MCF 10A (cell line): ENCODE data around the gene SPIC. TPM values are rescaled to one million over a fixed set of nuclear protein-coding genes. Genes with fewer than 3 reads are reported as not detected.

Experiments
- BruUV-seq: library from RNA; stranded (reverse); fragments of 400-500 nt; replicated peaks from 2 replicates; lab custom pipeline; 2021; lab: Mats Ljungman, UMichigan
- CTCF ChIA-PET: fragments of 300-600 bp; sonication (Branson Sonifier 250); formaldehyde crosslinking; extraction: SDS; loops from one replicate; lab custom pipeline; 2021; ENCODE audit warnings: antibody characterized with exemption, inconsistent platforms; lab: Yijun Ruan, JAX
- POLR2A ChIA-PET: fragments of 300-600, 350-650 bp; sonication (Branson Sonifier 250); formaldehyde crosslinking; extraction: SDS; loops from one replicate; lab custom pipeline; 2020; ENCODE audit warnings: antibody characterized with exemption, inconsistent platforms; lab: Yijun Ruan, JAX
- DNase-seq: peaks from one replicate; pipeline ENCODE4 v3.0.0-alpha.2; 2018; ENCODE audit not compliant: unreplicated experiment
- H3K27ac Mint-ChIP-seq: one replicate; pipeline ENCODE4 v1.8.0; 2022; ENCODE audit warnings: mild to moderate bottlenecking, low read depth, mixed read lengths; ENCODE audit not compliant: unreplicated experiment
- H3K27me3 Mint-ChIP-seq: one replicate; pipeline ENCODE4 v1.8.0; 2022; ENCODE audit warnings: mixed read lengths; ENCODE audit not compliant: insufficient read depth, unreplicated experiment
- H3K36me3 Mint-ChIP-seq: one replicate; pipeline ENCODE4 v1.8.0; 2022; ENCODE audit warnings: mild to moderate bottlenecking, moderate library complexity, mixed read lengths; ENCODE audit not compliant: insufficient read depth, unreplicated experiment
- H3K4me1 Mint-ChIP-seq: one replicate; pipeline ENCODE4 v1.8.0; 2022; ENCODE audit warnings: mixed read lengths; ENCODE audit not compliant: insufficient read depth, unreplicated experiment
- H3K4me3 Mint-ChIP-seq: one replicate; pipeline ENCODE4 v1.8.0; 2022; ENCODE audit warnings: mild to moderate bottlenecking, moderate library complexity, mixed read lengths; ENCODE audit not compliant: unreplicated experiment
- H3K9me3 Mint-ChIP-seq: one replicate; pipeline ENCODE4 v1.8.0; 2022; ENCODE audit warnings: mixed read lengths; ENCODE audit not compliant: unreplicated experiment
- CTCF ChIP-seq: fragments of 200-600 bp; IDR thresholded peaks from one replicate; pipeline ENCODE4 v1.8.0; 2022; ENCODE audit warnings: antibody characterized with exemption, mild to moderate bottlenecking; ENCODE audit not compliant: unreplicated experiment
- intact Hi-C: fragments of 100-400 bp; cut with micrococcal nuclease; formaldehyde crosslinking; loops from 2 replicates; pipeline ENCODE4 v1.14.1; 2022
- total RNA-seq: library from RNA; stranded (reverse); gene quantifications from 2 replicates; pipeline ENCODE4 v1.2.3, GENCODE V29; 2022

SPIC gene
- total RNA-seq, 1 experiment from 2014 or later, result not detected

GRCh38 chr12:101491329-101491728 is 16.2 kb downstream of the SPIC start:
- intact Hi-C loops, result loop anchor here (2.0 kb wide), 1 partner anchor 267 kb away; no protein-coding TSS in a partner anchor
- no peak for DNase-seq
- Mint-ChIP-seq H3K4me3 (no peak overlapping the region), H3K4me1 (no peaks in the 10 kb centered on the region), H3K9me3 (no peaks in the 10 kb centered on the region), H3K27me3 (no peaks in the 10 kb centered on the region), H3K27ac (no peak overlapping the region), H3K36me3 (no peaks in the 10 kb centered on the region)
- CTCF ChIA-PET, result interaction anchor here (0.6 to 1.0 kb wide), 3 partner anchors 39 to 349 kb away, joined by 3 to 4 read pairs (median 4); no protein-coding TSS in a partner anchor
- BruUV-seq, result no TSS peak
- POLR2A ChIA-PET, result no interaction called here
- TF ChIP-seq CTCF, result no peak

GRCh38 chr12:101493556-101493955 is 18.4 kb downstream of the SPIC start:
- no TSS peak for BruUV-seq
- DNase-seq, result no peak
- TF ChIP-seq CTCF, result no peak
- H3K27ac Mint-ChIP-seq, result no peak overlapping the region
- ChIA-PET POLR2A (no interaction called here), CTCF (no interaction called here)
- intact Hi-C loops, result no loop called here
- H3K36me3 Mint-ChIP-seq, result no peaks in the 10 kb centered on the region
- H3K4me1 Mint-ChIP-seq, result no peaks in the 10 kb centered on the region
- no peaks in the 10 kb centered on the region for H3K27me3 Mint-ChIP-seq
- no peaks in the 10 kb centered on the region for H3K9me3 Mint-ChIP-seq
- H3K4me3 Mint-ChIP-seq, result no peak overlapping the region

- H3K27me3 Mint-ChIP-seq, result no peaks in the 10 kb centered on the region
- no peak overlapping the region for H3K27ac Mint-ChIP-seq
- no peaks in the 10 kb centered on the region for H3K9me3 Mint-ChIP-seq
- no TSS peak for BruUV-seq
- ChIA-PET CTCF (interaction anchor here (0.5 to 1.3 kb wide), 5 partner anchors 9 to 333 kb away, joined by 3 to 4 read pairs (median 3); no protein-coding TSS in a partner anchor), POLR2A (no interaction called here)
- no peak for TF ChIP-seq CTCF
- intact Hi-C loops, result no loop called here
- H3K36me3 Mint-ChIP-seq, result no peaks in the 10 kb centered on the region
- H3K4me1 Mint-ChIP-seq, result no peaks in the 10 kb centered on the region
- H3K4me3 Mint-ChIP-seq, result no peak overlapping the region
- DNase-seq, result no peak
Observed at GRCh38 chr12:101498252-101498651, 23.1 kb downstream of the SPIC start.

GRCh38 chr12:101501410-101501995 is 26.4 kb downstream of the SPIC start:
- BruUV-seq, result no TSS peak
- intact Hi-C loops, result no loop called here
- Mint-ChIP-seq H3K9me3 (no peaks in the 10 kb centered on the region), H3K27me3 (no peaks in the 10 kb centered on the region), H3K4me3 (no peak overlapping the region), H3K4me1 (no peaks in the 10 kb centered on the region), H3K36me3 (no peaks in the 10 kb centered on the region), H3K27ac (no peak overlapping the region)
- TF ChIP-seq CTCF, result no peak
- DNase-seq, result peak; percentile 20
- POLR2A ChIA-PET, result no interaction called here
- CTCF ChIA-PET, result interaction anchor here (0.7 to 1.5 kb wide), 2 partner anchors 11 to 80 kb away, joined by 4 read pairs; no protein-coding TSS in a partner anchor
